GM21360 (cell line): ENCODE measurements around the gene CDRT4.

Experiments used
- ATAC-seq: cut with Tn5 transposase; IDR thresholded peaks from one replicate; pipeline ENCODE4 v1.9.1; 2021; ENCODE audit warnings: mild to moderate bottlenecking, moderate library complexity; ENCODE audit not compliant: unreplicated experiment

CDRT4 gene

DNA sequence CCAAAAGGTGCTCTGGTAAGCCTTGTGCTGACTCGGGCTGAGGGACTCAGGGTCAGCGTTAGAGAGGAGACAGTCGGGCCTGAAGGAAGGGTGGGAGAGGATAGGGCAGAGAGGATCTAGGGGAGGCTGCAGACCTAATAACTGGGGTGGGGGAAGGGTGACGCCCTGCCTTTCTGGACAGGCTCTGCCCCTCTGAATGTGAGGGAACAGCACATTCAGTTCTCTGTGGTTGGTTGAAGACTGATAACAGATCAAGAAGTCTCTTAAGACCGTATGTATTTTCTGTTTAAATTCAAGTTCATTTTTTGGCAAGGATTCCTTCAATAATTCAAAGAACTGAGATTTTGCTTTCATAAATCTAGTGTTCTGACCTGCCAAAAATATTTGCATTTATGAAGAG lies 69.8 kb downstream of the CDRT4 start:
- ATAC-seq, result no peak

DNA sequence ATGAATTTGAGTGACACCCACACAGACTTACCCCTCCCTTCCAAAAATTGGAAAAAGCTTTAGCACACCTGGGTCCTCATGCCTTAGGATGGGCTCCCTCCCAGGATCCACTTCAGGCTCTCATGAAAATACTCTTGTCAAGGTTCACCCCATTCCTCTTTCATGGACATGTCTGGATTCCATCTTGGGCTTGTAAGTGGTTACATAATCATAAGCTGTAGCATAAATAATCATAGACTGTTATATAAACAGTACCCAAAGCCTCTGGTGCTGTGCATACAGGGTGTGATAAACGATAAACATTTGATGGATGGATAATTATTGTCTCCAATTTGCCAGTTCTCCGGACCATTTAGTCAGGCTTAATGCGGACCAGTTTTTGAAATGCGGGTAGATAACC lies 72.3 kb downstream of the CDRT4 start:
- no peak for ATAC-seq

DNA sequence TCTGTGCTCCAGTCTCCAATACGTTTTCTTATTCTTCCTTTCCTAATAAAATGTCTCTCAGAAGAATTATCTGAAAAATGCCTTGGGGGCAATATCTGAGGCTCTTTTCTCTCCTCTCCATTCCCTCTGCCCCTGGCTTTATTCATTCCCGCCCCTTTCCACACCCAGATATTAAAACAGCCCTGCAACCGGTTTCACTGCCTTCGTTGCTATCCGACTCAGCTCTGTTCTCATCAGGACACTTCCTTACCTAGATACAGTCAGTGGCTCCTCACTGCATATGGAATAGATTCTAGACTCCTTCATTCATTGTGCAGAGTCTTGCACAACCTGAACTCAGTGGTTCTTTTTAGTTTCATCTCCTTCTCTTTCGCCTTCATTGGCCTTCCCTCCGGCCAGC lies 74.0 kb downstream of the CDRT4 start:
- no peak for ATAC-seq

DNA sequence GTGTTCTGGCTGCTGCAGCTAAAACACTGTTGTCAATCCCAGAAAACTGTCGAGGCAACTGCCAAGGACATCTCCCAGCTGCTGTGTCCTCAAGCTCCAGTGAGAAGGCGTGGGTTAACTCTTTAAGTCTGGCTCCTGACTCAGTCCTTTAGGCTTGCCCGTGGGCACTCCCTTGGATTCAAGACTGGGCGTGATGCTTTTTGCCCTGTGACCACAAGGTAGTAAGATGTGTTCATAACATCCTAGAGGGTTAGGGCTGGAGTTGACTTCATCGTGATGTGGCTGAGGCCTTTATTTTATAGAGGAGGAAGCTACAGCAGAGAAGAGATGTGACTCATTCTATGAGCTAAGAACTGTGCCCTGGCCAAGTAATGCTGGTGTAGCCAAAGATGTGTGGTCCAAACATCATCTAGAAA lies 75.1 kb downstream of the CDRT4 start:
- no peak for ATAC-seq

DNA sequence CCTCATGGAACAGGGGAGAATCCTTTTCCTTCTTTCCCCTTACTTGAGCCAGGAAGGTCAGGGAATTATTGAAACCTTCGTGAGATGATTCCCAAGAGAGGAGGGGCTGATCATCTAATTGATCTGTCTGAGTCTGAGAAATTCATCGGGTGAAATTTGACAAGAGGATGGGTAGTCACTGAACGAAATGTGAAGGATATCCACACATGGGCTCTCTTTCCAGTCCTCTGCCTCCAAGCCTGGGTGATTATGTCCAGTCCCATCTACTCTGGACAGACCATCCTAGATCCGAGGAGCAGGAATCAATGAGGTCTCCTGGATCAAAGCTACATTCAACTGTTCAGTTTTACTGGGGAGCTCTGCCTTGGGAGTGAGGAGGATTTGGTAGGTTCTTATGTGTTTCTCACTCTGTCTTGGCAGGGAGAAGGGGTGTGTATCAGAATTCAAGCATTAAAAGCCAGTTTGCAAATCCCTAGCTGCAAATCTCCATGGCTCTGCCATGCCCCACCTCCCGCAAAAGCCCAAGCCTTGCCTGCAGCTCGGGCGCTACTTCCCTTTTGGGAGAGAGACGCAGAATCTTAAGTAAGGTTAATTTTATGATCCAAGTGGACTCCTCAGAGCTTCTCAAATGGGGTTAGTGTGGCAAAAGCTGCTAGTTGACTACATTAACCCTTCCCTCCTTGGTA lies 78.9 kb downstream of the CDRT4 start:
- ATAC-seq, result no peak

DNA sequence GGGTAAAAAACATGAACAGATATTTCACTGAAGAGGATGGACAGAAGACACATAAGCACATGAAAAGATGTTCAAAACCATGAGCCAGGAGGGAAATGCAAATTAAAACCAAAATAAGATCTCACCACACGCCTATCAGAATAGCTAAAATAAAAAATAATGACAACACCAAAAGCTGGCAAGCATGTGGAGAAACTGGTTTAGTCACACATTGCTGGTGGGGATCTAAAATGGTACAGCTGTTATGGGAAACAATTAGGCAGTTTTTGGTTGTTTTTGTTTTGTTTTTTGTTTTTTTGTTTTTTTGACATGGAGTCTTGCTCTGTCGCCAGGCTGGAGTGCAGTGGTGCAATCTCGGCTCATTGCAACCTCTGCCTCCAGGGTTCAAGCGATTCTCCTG lies 81.3 kb downstream of the CDRT4 start:
- no peak for ATAC-seq
